Measurements from ENCODE around the gene MYH11.
"Not testable (repeated sequence)": the region's sequence is repeated elsewhere in the genome, so short reads cannot be mapped to it uniquely, and the experiment has no call there.

MYH11 gene

DNA sequence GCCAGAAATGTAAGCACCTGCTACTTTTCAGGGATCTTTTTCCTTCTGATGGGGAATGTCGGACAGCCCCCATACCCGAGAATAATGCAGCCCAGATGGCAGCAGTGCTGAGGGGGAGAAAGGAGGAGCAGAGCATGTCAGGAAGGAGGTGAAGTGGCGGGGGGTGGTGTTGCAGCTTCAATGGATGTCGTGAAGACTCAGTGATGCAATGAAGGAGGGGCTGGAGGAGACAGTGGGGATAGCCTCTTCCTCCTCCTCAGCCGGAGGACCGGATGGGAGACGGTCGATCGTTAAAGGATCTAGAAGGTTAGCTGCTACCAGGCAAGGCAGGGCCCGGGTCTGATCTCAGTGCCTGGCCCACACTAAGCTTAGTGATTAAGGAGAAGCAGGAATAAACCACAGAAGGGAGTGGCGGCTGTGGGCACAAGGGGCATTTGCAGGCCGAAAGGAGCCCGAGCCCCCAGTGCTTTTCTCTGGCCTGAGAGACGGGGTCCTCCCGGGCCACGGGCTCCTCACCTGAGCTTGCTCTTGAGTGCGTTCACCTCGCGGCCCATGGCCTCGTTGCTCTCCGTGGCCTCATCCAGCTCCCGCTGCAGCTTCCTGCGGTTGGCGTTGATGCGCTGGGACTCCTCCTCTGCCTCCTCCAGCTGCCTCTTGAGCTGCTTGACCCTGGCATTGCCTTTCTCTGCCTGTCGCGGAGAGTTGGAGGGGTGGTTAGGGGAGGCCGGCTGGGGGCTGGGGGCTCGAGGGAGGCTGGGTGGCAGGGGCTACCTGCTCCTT, 142.2 kb downstream of the MYH11 start:
- no peak for DNase-seq (ENCODE audit: low spot score)

GRCh38 chr16:15708997-15709396, 147.8 kb downstream of the MYH11 start:
- DNase-seq (ENCODE audit: low spot score): no peak

DNA sequence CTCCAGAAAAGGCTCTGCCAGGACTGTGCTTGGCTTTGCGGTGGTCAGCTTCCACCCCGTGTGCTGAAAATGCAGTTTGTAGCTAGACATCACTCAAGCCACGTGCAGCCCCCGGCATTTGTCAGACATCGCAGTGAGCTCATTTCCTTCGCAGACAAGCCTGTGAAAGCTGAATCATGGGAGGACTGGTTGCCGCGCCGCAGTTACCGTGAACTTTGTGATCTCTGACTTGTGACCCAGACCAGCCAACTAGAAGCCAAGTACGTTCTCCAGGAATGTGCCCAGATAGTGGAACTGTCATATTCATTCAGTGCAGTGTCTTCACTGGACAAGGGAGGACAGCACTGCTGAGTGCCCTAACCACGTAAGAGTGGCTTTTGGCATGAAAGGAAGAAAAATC, 148.7 kb downstream of the MYH11 start:
- DNase-seq (ENCODE audit: low spot score): no peak

DNA sequence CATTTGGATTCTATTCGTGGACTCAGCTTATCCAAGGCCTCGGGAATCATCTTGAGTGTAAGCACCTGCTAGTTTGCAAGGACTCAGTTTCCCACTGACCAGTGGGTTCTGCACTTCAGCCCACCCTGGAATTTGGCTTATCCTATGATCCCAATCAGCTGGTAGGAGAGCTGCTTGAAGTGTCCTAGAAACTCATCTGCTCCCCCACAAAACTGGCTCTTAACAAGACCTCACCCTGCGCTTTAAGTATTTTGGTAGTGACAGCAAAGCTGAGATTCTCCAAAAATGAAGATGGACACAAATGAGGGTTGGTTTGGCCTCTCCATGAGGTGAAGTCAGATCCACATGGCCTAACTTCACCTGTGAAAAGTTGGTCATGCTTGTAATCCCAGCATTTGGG, 149.5 kb downstream of the MYH11 start:
- DNase-seq (ENCODE audit: low spot score): no peak

DNA sequence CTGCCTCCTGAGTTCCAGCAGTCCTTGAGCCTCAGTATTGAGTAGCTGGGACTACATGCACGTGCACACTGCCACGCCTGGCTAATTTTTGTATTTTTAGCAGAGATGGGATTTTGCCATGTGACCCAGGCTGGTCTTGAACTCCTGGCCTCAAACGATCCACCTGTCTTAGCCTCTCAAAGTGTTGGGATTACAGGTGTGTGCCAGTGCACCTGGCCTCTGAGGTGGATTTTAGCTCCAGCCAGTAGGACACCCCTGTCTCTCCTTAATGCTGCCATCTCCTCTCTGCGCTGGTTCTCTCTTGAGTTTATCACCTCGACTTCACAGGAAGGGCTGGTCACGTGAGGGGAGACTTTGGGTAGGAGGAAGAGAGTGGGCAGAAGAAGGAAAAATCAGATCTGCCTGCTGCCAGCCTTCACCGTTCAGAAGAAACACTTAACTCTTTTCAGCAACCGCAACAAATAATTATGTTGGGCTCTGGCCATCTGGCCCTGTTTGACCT, 151.7 kb downstream of the MYH11 start:
- no peak for DNase-seq (ENCODE audit: low spot score)

GRCh38 chr16:15704545-15704987, 152.3 kb downstream of the MYH11 start:
- peak; percentile 77 for DNase-seq (ENCODE audit: low spot score)

DNA sequence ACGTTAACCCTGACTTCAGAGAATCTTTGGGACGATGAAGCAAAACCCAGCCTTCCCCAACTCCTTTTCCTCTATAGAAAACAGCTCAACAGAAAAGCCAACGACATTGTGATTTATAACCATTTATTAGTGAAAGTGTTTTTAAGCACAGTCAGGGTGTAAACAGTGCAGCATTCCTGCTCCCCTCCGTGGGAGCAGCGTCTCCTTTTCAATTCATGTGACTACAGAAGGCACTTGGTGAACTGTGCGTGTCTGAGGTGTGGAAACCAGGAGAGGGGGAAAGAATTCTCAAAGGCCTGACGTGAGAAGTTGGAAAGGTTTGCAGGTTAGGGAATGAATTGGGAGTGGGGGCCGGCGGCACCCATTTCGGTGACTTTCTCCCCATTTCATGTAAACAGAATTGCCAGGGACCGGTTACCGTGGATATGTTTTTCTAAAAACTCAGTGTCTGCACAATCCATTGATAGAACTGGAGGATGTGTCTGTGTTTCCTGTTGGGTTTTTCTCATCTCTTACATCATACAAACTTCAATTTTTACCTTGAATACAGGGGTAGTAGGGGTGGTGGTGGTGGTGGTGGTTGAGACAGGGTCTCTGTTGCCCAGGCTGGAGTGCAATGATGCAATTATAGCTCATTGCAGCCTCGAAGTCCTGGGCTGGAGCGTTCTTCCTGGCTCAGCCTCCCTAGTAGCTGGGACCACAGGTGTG, 153.6 kb downstream of the MYH11 start:
- no peak for DNase-seq (ENCODE audit: low spot score)

- no peak for DNase-seq (ENCODE audit: low spot score)
Measured at GRCh38 chr16:15701975-15702970, 154.6 kb downstream of the MYH11 start.

DNA sequence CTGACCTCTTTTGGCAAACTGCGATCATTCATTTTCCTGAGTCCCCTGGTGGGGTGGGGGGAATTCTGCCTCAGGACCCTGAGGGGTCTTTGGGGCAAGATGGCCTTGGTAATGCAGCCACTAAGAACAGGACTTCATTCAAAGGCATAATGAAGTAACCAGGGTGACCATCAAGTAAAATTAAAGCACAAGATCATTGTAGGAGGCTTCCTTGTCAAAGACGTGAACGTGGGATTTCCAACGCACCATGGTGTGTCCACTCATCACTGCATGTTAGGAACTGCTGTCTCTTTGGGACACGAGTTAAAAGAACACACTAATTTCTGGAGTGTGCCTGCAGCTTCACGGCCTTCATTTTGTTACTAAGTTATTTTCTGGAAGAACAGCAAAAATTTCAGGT, 155.5 kb downstream of the MYH11 start:
- DNase-seq (ENCODE audit: low spot score): no peak

DNA sequence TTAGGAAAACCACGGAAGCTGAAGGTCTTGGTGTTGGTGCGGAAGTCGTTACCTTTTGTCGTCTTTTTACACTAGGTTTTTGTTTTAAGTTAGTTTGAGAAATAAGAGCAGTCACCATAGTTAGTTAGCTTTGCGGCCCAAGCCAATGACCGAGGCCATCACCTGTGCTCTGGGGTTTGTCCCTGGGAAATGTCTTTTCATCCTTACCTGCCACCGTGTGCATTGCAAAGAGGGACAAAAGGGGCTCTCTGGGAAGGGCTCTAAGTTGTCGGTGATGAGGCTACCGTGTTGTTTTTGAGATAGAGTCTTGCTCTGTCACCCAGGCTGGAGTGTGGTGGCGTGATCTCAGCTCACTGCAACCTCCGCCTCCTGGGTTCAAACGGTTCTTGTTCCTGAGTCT, 157.0 kb downstream of the MYH11 start:
- no peak for DNase-seq (ENCODE audit: low spot score)

- DNase-seq (ENCODE audit: low spot score): no peak
Measured at GRCh38 chr16:15694499-15694898, 162.3 kb downstream of the MYH11 start.

DNA sequence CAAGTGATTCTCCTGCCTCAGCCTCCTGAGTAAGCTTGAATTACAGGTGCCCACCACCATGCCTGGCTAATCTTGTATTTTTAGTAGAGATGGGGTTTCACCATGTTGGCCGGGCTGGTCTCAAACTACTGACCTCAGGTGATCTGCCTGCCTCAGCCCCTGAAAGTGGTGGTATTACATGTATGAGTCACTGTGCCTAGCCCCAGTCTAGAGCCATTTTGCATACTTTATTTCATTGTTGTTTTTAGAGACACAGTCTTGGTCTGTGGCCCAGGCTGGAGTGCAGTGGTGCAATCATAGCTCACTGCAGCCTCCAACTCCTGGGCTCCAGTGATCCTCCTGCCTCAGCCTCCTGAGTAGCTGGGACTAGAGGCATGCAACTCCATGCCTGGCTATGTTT, 164.3 kb downstream of the MYH11 start:
- DNase-seq (ENCODE audit: low spot score): not testable (repeated sequence)

DNA sequence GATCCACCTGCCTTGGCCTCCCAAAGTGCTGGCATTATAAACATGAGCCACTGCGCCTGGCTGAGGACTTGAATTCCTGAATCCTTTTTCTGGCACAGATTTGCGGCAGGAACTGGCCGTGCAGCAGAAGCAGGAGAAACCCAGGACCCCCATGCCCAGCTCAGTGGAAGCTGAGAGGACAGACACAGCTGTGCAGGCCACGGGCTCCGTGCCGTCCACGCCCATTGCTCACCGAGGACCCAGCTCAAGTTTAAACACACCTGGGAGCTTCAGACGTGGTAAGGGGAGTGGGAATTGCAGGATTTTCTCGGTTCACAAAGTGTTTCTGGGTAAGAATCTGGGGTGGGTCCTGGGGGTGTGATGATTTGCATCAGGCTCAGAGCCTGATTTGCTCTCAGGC, 165.8 kb downstream of the MYH11 start:
- no peak for DNase-seq (ENCODE audit: low spot score)

DNA sequence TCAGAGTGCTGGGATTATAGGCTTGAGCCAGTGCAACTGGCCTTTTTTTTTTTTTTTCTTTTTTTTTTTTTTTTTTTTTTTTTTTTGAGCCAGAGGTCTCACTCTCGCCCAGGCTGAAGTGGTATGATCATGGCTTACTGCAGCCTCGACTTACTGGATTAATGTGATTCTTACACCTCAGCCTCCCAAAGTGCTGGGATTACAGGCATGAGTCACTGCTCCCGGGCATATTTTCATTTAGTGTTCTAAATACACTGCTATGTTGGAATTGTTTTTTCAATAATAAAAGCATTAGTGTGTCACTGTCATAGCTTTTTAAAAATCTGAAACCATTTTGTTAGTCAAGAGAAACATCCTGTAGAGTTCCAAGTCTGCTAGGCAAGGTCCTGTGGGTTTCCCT, 166.5 kb downstream of the MYH11 start:
- DNase-seq (ENCODE audit: low spot score): no peak

- no peak for DNase-seq (ENCODE audit: low spot score)
Measured at GRCh38 chr16:15689290-15689689, 167.5 kb downstream of the MYH11 start.

GRCh38 chr16:15686287-15686686, 170.5 kb downstream of the MYH11 start:
- DNase-seq (ENCODE audit: low spot score): no peak

DNA sequence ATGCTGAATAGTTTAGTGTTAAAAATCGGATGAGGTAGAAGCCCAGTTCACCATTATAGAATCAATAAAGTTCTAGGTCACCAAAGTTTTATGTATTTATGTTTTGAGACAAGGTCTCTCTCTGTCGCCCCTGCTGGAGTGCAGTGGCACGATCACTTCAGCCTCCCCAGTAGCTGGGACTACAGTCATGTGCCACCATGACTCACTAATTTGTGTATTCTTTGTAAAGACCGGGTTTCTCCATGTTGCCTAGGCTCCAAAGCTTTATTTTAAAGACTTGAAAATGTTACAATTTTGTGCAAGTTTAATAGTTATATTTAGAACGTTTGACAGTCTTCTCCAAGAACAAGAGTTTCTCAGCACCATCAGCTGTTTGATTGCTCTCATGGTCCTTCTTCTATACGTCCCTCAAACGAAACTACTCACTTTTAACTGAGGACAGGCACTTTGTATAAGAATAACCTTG, 174.7 kb downstream of the MYH11 start:
- no peak for DNase-seq (ENCODE audit: low spot score)

GRCh38 chr16:15677447-15677846, 179.4 kb downstream of the MYH11 start:
- no peak for DNase-seq (ENCODE audit: low spot score)

GRCh38 chr16:15676506-15676905, 180.3 kb downstream of the MYH11 start:
- DNase-seq (ENCODE audit: low spot score): no peak

- no peak for DNase-seq (ENCODE audit: low spot score)
Measured at GRCh38 chr16:15674571-15674970, 182.3 kb downstream of the MYH11 start.

DNA sequence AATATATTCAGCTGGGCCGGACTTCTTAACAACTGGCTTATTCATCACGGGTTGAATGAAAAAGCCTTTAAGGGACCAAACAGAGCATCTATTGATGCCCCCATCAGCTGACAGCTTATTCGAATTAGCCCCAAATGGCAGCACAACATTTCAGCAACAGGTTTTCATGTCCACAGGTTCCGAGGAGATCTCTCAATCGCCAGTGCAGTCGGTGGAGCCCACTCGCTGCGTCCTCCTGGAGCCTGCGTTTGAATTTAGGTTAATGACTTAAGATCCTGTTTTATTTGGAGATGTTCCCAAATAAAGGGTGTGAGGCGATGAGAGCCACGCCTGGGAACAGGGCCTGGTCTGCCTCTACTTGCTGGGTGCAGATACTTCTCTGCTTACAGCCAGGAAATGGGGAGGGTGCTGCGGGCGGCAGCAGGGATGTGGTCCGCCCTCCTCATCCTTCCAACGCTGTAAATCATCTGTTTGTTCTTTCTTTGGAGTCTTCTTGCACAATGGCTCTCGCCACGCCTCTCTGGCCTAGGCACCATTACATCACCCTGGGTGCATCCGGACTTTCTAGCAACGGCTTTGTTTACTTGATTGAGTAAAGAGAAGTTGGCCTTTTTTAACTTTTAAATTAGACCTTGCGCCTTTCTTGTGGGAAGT, 184.2 kb downstream of the MYH11 start:
- DNase-seq (ENCODE audit: low spot score): peak; percentile 30

GRCh38 chr16:15672127-15672513, 184.7 kb downstream of the MYH11 start:
- DNase-seq (ENCODE audit: low spot score): not testable (repeated sequence)

Measured in germinal center (tissue), 1 donor.